K562 treated with DMSO at 1 percent for 4 hours (cell line): Measurements from ENCODE around the gene DISP1. TPM values are rescaled to one million over a fixed set of nuclear protein-coding genes. Genes with fewer than 3 reads are reported as not detected.

Experiments used
- total RNA-seq: library from RNA; unstranded; fragments of 300-600 nt; gene quantifications from 2 replicates; pipeline ENCODE4 v1.2.3, GENCODE V29; 2022; ENCODE audit not compliant: insufficient read depth

DISP1 gene
- 0.42 and 0.73 TPM in 2 replicates for total RNA-seq

GRCh38 chr1:222814536-222815439 lies at the start of gene DISP1:
DISP1 (plus strand) TSS chr1:222815039; CDS start chr1:222942824, 127,785 bp downstream.

Other genes starting within 250 kb of the DISP1 start
- gene TAF1A, start 225.1 kb upstream of the DISP1 start, total RNA-seq = 5.8 and 5.9 TPM in 2 replicates
- 45.6 and 48.3 TPM in 2 replicates for gene MIA3, start 196.9 kb upstream of the DISP1 start, total RNA-seq
- 38.8 and 41.4 TPM in 2 replicates for gene AIDA, start 102.5 kb upstream of the DISP1 start, total RNA-seq
- 18.4 and 22.7 TPM in 2 replicates for gene BROX, start 102.5 kb upstream of the DISP1 start, total RNA-seq
- gene FAM177B, start 77.8 kb upstream of the DISP1 start, total RNA-seq = not detected in 2 replicates